NCI-H345 treated with DMSO at 0.1 percent for 48 hours (cell line): Measurements from ENCODE around the gene ATP2B2.
A peak's percentile ranks its signal among the peaks of the same experiment; 100 is the strongest.
"Not testable (repeated sequence)": the region's sequence is repeated elsewhere in the genome, so short reads cannot be mapped to it uniquely, and the experiment has no call there.

Experiments used
- DNase-seq: peaks from one replicate; lab custom pipeline; 2025; ENCODE audit not compliant: unreplicated experiment; lab: John Stamatoyannopoulos, UW

Gene ATP2B2

GRCh38 chr3:10505050-10505790, at the start of gene ATP2B2:
ATP2B2 (minus strand) TSS chr3:10505586; CDS start chr3:10449543, 56,043 bp downstream.
- DNase-seq, result peak; percentile 5

- no peak for DNase-seq
These were observed 49.4 kb upstream of the ATP2B2 start for GRCh38 chr3:10554746-10555145.

- no peak for DNase-seq
These were observed 48.8 kb upstream of the ATP2B2 start for GRCh38 chr3:10554236-10554611.

GRCh38 chr3:10553591-10554235, 48.3 kb upstream of the ATP2B2 start:
- no peak for DNase-seq

GRCh38 chr3:10552631-10552943, 47.2 kb upstream of the ATP2B2 start:
- DNase-seq, result no peak

GRCh38 chr3:10551821-10552630, 46.6 kb upstream of the ATP2B2 start:
- DNase-seq, result no peak

- no peak for DNase-seq
These were observed 45.8 kb upstream of the ATP2B2 start for GRCh38 chr3:10551139-10551538.

- DNase-seq, result no peak
These were observed 45.3 kb upstream of the ATP2B2 start for GRCh38 chr3:10550705-10551104.

- DNase-seq, result no peak
These were observed 44.3 kb upstream of the ATP2B2 start for GRCh38 chr3:10549617-10550230.

GRCh38 chr3:10548992-10549391, 43.6 kb upstream of the ATP2B2 start:
- no peak for DNase-seq

GRCh38 chr3:10547841-10548783, 42.7 kb upstream of the ATP2B2 start:
- DNase-seq, result no peak

- DNase-seq, result no peak
These were observed 42.0 kb upstream of the ATP2B2 start for GRCh38 chr3:10547413-10547812.

GRCh38 chr3:10546820-10547263, 41.5 kb upstream of the ATP2B2 start:
- DNase-seq, result no peak

- no peak for DNase-seq
These were observed 40.8 kb upstream of the ATP2B2 start for GRCh38 chr3:10546181-10546624.

- no peak for DNase-seq
These were observed 37.1 kb upstream of the ATP2B2 start for GRCh38 chr3:10542518-10542917.

GRCh38 chr3:10540347-10540746, 35.0 kb upstream of the ATP2B2 start:
- DNase-seq, result not testable (repeated sequence)

- DNase-seq, result no peak
These were observed 28.7 kb upstream of the ATP2B2 start for GRCh38 chr3:10534066-10534465.

- DNase-seq, result no peak
These were observed 28.3 kb upstream of the ATP2B2 start for GRCh38 chr3:10533737-10534023.

- DNase-seq, result no peak
These were observed 27.8 kb upstream of the ATP2B2 start for GRCh38 chr3:10532939-10533736.

- no peak for DNase-seq
These were observed 25.6 kb upstream of the ATP2B2 start for GRCh38 chr3:10531031-10531430.
